Measurements from ENCODE around the gene HMX2. TPM values are rescaled to one million over a fixed set of nuclear protein-coding genes. Genes with fewer than 3 reads are reported as not detected.

HMX2 gene
- total RNA-seq, 1 experiment from 2014 or later = 0.46 TPM

GRCh38 chr10:123119081-123119480 lies 28.9 kb upstream of the HMX2 start:
- Histone ChIP-seq H4K5ac (ENCODE audit: insufficient read length, low read depth, low read length) (no peak overlapping the region), H3K4ac (ENCODE audit: low read depth, low read length) (no peak overlapping the region), H3K56ac (ENCODE audit: insufficient read length, low read depth, low read length) (no peak overlapping the region), H4K20me1 (ENCODE audit: control insufficient read depth, insufficient read depth, insufficient read length) (no peaks in the 10 kb centered on the region), H4K91ac (ENCODE audit: insufficient read length, low read depth, low read length) (no peak overlapping the region), H3K18ac (ENCODE audit: insufficient read length, low read depth, low read length) (no peak overlapping the region), H2AFZ (ENCODE audit: low read length) (no peak overlapping the region), H3K79me1 (ENCODE audit: insufficient read depth, low read depth, low read length, poor library complexity, severe bottlenecking) (no peaks in the 10 kb centered on the region), H2BK12ac (ENCODE audit: insufficient read length, low read depth, low read length) (no peak overlapping the region), H3K9ac (ENCODE audit: extremely low read depth, insufficient read length, low read length) (no peak overlapping the region), H4K8ac (replicated peaks; ENCODE audit: insufficient read length, low read depth, low read length) (no peak overlapping the region), H2BK15ac (ENCODE audit: low read depth, low read length) (no peak overlapping the region), H2BK120ac (ENCODE audit: low read depth, low read length, poor library complexity, severe bottlenecking) (no peak overlapping the region), H3K27me3 (ENCODE audit: insufficient read depth, low read length) (no peaks in the 10 kb centered on the region; the same call in 1 of the 2 replicates), H2BK20ac (ENCODE audit: low read depth, low read length, poor library complexity, severe bottlenecking) (no peak overlapping the region), H3K4me1 (ENCODE audit: insufficient read depth, low read length) (no peaks in the 10 kb centered on the region; the same call in 1 of the 2 replicates), H2BK5ac (ENCODE audit: insufficient read length, low read length) (no peak overlapping the region), H3K4me2 (ENCODE audit: insufficient read depth, insufficient read length, low read length) (no peak overlapping the region), H3K23ac (ENCODE audit: insufficient read length, low read depth, low read length) (no peak overlapping the region), H3K14ac (ENCODE audit: insufficient read depth, low read length) (no peak overlapping the region), H3T11ph (ENCODE audit: low read length) (no peak overlapping the region), H2AK5ac (ENCODE audit: insufficient read length, low read length) (no peak overlapping the region), H3K23me2 (ENCODE audit: insufficient read length, low read depth, low read length, poor library complexity, severe bottlenecking) (no peaks in the 10 kb centered on the region), H3K9me3 (ENCODE audit: control insufficient read depth, low read depth, low read length) (no peaks in the 10 kb centered on the region), H3K27ac (ENCODE audit: insufficient read length, low read depth, low read length) (no peak overlapping the region), H3K79me2 (ENCODE audit: insufficient read depth, low read length) (no peaks in the 10 kb centered on the region)
- no peak overlapping the region for H3K4me3 Mint-ChIP-seq
- peaks cover 51% of the 10 kb centered on the region for H3K27me3 Mint-ChIP-seq (ENCODE audit: low read depth)
- no CpG with 5 or more reads among the region's 8 CpGs for WGBS (ENCODE audit: extremely low coverage, insufficient read length, low lambda C conversion rate)
- H3K9me3 Mint-ChIP-seq = no peaks in the 10 kb centered on the region
- peaks cover 20 to 21% of the 10 kb centered on the region in 2 experiments for H3K4me1 Mint-ChIP-seq
- no peaks in the 10 kb centered on the region for H3K36me3 Mint-ChIP-seq (ENCODE audit: insufficient read depth in 1 of 3, low read depth in 3 of 3)
- TF ChIP-seq CTCF (conservative IDR thresholded peaks at IDR 0.05) = no peak
- no peak for DNase-seq
- H3K27ac Mint-ChIP-seq = peak overlapping the region in 1 of 3 experiments; percentile 44; a peak in 1 of 7 replicates
